WTC11 (cell line): ENCODE results near the gene UBE2M. TPM values are rescaled to one million over a fixed set of nuclear protein-coding genes. Genes with fewer than 3 reads are reported as not detected.

Experiments
- ATAC-seq: fragments of 200-7000 bp; cut with Tn5 transposase; 2 replicates; pipeline ENCODE4 v1.10.0; 2021; ENCODE audit warnings: mild to moderate bottlenecking, moderate library complexity
- CTCF ChIA-PET: fragments of 300-600 bp; sonication (Branson Sonifier 250); formaldehyde crosslinking; loops from one replicate; lab custom pipeline; 2021; ENCODE audit warnings: antibody characterized with exemption; lab: Charles Lee
- POLR2A ChIA-PET: fragments of 350-600 bp; sonication (Branson Sonifier 250); formaldehyde crosslinking; loops from one replicate; lab custom pipeline; 2021; ENCODE audit warnings: antibody characterized with exemption; lab: Charles Lee
- DNase-seq: peaks from one replicate; pipeline ENCODE4 v3.0.0; 2021; ENCODE audit warnings: low spot score
- H3K27ac Mint-ChIP-seq: 2 replicates; pipeline ENCODE4 v1.8.0; 2021; ENCODE audit warnings: mixed read lengths
- H3K27me3 Mint-ChIP-seq: 2 replicates; pipeline ENCODE4 v1.8.0; 2021; ENCODE audit warnings: low read depth, mild to moderate bottlenecking, moderate library complexity, mixed read lengths
- H3K36me3 Mint-ChIP-seq: 2 replicates; pipeline ENCODE4 v1.8.0; 2021; ENCODE audit warnings: mixed read lengths
- H3K4me1 Mint-ChIP-seq: 2 replicates; pipeline ENCODE4 v1.8.0; 2022; ENCODE audit warnings: mixed read lengths
- H3K4me3 Mint-ChIP-seq: 2 replicates; pipeline ENCODE4 v1.8.0; 2021; ENCODE audit warnings: mild to moderate bottlenecking, moderate library complexity, mixed read lengths
- H3K9me3 Mint-ChIP-seq: 2 replicates; pipeline ENCODE4 v1.8.0; 2021; ENCODE audit warnings: mixed read lengths
- ARID4B ChIP-seq: sonication (generic); formaldehyde crosslinking; IDR thresholded peaks from 2 replicates; pipeline ENCODE4 v1.8.0; 2023; ENCODE audit warnings: missing genetic modification reagents, mild to moderate bottlenecking, borderline replicate concordance
- CTCF ChIP-seq: fragments of 200-600 bp; IDR thresholded peaks from 2 replicates; pipeline ENCODE4 v1.8.0; 2022; ENCODE audit warnings: antibody characterized with exemption
- ETV6 ChIP-seq: sonication (generic); formaldehyde crosslinking; IDR thresholded peaks from 2 replicates; pipeline ENCODE4 v1.8.1; 2022; ENCODE audit warnings: mild to moderate bottlenecking, missing genetic modification reagents
- FOXK1 ChIP-seq: sonication (generic); formaldehyde crosslinking; IDR thresholded peaks from 2 replicates; pipeline ENCODE4 v1.8.0; 2022; ENCODE audit warnings: mild to moderate bottlenecking, moderate library complexity, missing genetic modification reagents
- HMGXB4 ChIP-seq: sonication (generic); formaldehyde crosslinking; IDR thresholded peaks from 2 replicates; pipeline ENCODE4 v1.8.1; 2023; ENCODE audit warnings: mild to moderate bottlenecking, moderate library complexity, missing genetic modification reagents
- MAX ChIP-seq: sonication (generic); formaldehyde crosslinking; IDR thresholded peaks from 2 replicates; pipeline ENCODE4 v1.8.0; 2022; ENCODE audit warnings: mild to moderate bottlenecking, missing genetic modification reagents
- MLX ChIP-seq: sonication (generic); formaldehyde crosslinking; IDR thresholded peaks from 2 replicates; pipeline ENCODE4 v1.8.1; 2023; ENCODE audit warnings: mild to moderate bottlenecking, missing genetic modification reagents, moderate library complexity
- SMAD3 ChIP-seq: sonication (generic); formaldehyde crosslinking; IDR thresholded peaks from 2 replicates; pipeline ENCODE4 v1.8.0; 2022; ENCODE audit warnings: missing genetic modification reagents, mild to moderate bottlenecking, borderline replicate concordance
- STAT6 ChIP-seq: sonication (generic); formaldehyde crosslinking; conservative IDR thresholded peaks from 2 replicates; pipeline ENCODE4 v1.8.1; 2023; ENCODE audit warnings: mild to moderate bottlenecking, low read depth, missing genetic modification reagents, moderate library complexity
- TCF7 ChIP-seq: sonication (generic); formaldehyde crosslinking; IDR thresholded peaks from 2 replicates; pipeline ENCODE4 v1.8.0; 2022; ENCODE audit warnings: mild to moderate bottlenecking, low read depth, missing genetic modification reagents, moderate library complexity
- TEAD1 ChIP-seq: sonication (generic); formaldehyde crosslinking; IDR thresholded peaks from 2 replicates; pipeline ENCODE4 v1.8.0; 2022; ENCODE audit warnings: mild to moderate bottlenecking, missing genetic modification reagents
- ZBTB43 ChIP-seq: sonication (generic); formaldehyde crosslinking; IDR thresholded peaks from 2 replicates; pipeline ENCODE4 v1.8.1; 2023; ENCODE audit warnings: mild to moderate bottlenecking, missing genetic modification reagents
- ZNF219 ChIP-seq: sonication (generic); formaldehyde crosslinking; IDR thresholded peaks from 2 replicates; pipeline ENCODE4 v1.8.0; 2023; ENCODE audit warnings: missing genetic modification reagents, mild to moderate bottlenecking, borderline replicate concordance
- ZNF281 ChIP-seq: sonication (generic); formaldehyde crosslinking; IDR thresholded peaks from 2 replicates; pipeline ENCODE4 v1.8.0; 2023; ENCODE audit warnings: mild to moderate bottlenecking, missing genetic modification reagents
- total RNA-seq: library from RNA; stranded (reverse); gene quantifications from 3 replicates; pipeline ENCODE4 v1.2.3, GENCODE V29; 2021
- TF ChIP-seq, protein P1 (sequence below): fragments of 250-450 bp; sonication (Bioruptor Pico); IDR thresholded peaks from 2 replicates; pipeline ENCODE4 v1.9.0; 2021; ENCODE audit warnings: moderate library complexity, mild to moderate bottlenecking, inconsistent platforms, borderline replicate concordance

UBE2M gene
- total RNA-seq, 1 experiment from 2014 or later = 105 TPM

DNA sequence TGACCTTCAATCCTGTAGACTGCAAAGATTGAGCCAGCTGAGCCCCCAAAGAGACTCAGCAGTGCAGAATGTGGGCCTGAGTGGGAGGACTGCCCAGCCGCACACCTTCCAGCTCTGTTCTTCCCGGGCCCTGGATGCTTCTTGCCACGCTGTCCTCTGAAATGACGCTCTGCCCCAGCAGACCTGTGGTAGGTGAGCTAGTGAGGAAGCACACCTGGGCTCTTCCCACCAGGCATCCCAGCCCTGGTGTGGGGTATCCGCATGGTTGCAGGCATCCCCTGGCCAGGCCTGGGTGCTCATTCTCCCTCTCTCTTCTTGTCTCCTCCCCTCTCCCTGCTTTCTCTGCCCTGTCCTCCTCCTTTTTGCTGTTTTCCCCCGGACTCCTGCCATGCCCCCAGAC is 24.6 kb upstream of the UBE2M start (continued):
- TF ChIP-seq TCF7 (CRISPR knock-in tag) (no peak), MLX (CRISPR knock-in tag) (no peak)
- TF ChIP-seq, protein P1, sequence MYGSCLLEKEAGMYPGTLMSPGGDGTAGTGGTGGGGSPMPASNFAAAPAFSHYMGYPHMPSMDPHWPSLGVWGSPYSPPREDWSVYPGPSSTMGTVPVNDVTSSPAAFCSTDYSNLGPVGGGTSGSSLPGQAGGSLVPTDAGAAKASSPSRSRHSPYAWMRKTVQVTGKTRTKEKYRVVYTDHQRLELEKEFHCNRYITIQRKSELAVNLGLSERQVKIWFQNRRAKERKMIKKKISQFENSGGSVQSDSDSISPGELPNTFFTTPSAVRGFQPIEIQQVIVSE (CRISPR knock-in tag) = no peak
- TF ChIP-seq, all 79 proteins: peak for 0

DNA sequence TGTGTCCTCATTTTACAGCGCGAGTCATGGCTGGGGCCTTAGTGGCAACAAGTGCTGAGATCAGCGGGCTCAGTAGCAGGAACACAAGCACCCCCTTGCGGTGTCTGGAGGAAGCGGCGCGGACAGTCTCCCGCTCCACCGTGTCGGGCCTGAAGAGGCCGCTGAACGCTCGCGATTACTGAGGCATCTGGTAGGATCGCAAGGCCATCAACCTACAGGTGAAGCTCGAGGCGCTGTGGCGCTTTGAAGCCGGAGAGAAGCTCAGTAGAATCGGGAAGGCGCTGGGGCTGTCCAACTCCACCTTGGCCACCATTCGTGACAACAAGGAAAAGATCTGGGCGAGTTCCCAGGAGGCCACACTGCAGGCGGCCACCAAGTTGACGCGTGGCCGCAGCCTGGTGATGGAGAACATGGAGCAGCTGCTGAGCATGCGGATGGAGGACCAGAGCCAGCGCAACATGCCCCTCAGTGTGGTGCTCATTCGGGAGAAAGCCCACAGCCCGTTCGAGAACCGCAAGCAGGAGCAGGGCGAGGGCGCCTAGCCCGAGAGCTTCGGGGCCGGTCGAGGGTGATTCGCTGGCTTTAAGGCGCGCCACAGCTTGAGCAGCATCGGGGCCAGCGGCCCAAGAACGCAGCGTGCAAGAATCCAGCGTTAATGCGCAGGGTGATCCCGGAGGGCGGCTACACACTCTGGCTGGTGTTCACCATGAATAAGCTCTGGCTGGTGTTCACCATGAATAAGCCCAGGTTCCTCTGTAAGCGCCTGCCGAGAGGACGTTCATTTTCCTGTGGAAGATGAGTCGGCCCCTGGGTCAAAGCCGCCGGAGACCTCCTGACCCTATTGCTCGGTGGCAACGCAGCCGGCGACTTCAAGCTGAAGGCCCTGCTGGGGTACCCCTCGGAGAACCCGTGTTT is 23.1 kb upstream of the UBE2M start:
- ChIA-PET CTCF (interaction anchor here (0.6 to 5.0 kb wide), 18 partner anchors 9 to 262 kb away, joined by 3 to 33 read pairs (median 6); partner anchors contain the start of genes CHMP2A, MZF1, RNF225 and TRIM28), POLR2A (interaction anchor here (0.7 to 2.0 kb wide), 3 partner anchors 19 to 62 kb away, joined by 3 to 9 read pairs (median 8); partner anchors contain the start of gene ZBTB45)
- peak; percentile 97 for ATAC-seq
- Mint-ChIP-seq H3K4me1 (peaks cover 7% of the 10 kb centered on the region), H3K9me3 (no peaks in the 10 kb centered on the region), H3K4me3 (no peak overlapping the region), H3K27ac (peak overlapping the region; percentile 91), H3K27me3 (no peaks in the 10 kb centered on the region), H3K36me3 (peaks cover 14% of the 10 kb centered on the region)
- DNase-seq = peak; percentile 97
- 0 out of 2 replicates have a peak, but pooled peaks have one; percentile 36 for TF ChIP-seq ARID4B (CRISPR knock-in tag)
- peak; percentile 37; the same call in 1 of the 2 replicates for TF ChIP-seq FOXK1 (CRISPR knock-in tag)
- peak; percentile 82 for TF ChIP-seq MAX (CRISPR knock-in tag)
- TF ChIP-seq ZNF281 (CRISPR knock-in tag) = peak; percentile 37; the same call in 1 of the 2 replicates
- no peak for TF ChIP-seq ZNF219 (CRISPR knock-in tag)
- TF ChIP-seq STAT6 (CRISPR knock-in tag) = no peak
- 0 out of 2 replicates have a peak, but pooled peaks have one; percentile 51 for TF ChIP-seq SMAD3 (CRISPR knock-in tag)
- TF ChIP-seq CTCF = peak; percentile 90
- TF ChIP-seq ETV6 = no peak
- 0 out of 2 replicates have a peak, but pooled peaks have one; percentile 36 for TF ChIP-seq TEAD1
- peak; percentile 91 for TF ChIP-seq HMGXB4 (CRISPR knock-in tag)
- no peak for TF ChIP-seq ZBTB43 (CRISPR knock-in tag)
